ENCODE data around the gene EFEMP1. TPM values are rescaled to one million over a fixed set of nuclear protein-coding genes. Genes with fewer than 3 reads are reported as not detected.

Gene EFEMP1
- total and polyA plus RNA-seq, 10 of the 15 experiments (the other 5 are each of a cell fraction or from before 2014, with no cell fraction given), result 0.27 to 1.2 (median 0.35) TPM; not detected in 6

DNA sequence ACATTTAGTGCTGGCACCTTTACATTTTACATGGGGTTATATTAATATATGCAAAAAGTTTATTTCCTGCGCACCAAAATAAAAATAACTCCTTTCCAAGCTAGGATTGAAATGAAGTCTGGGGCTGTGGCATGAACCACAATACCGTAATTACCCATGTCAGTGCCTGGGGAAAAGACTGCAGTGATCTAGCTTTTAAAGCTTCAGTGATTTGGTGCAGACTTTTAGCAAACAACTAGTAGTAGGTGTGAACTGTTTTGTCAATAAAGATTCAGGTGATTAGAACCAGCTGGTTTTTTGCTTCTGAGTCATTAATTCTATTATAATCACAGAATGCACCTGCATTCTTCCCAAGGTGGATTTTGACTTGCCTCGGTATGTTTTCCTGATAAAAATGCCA lies 21.2 kb downstream of the EFEMP1 start:
- WGBS (ENCODE audit: insufficient coverage, insufficient replicate concordance, low lambda C conversion rate, missing lambda C conversion rate), result 9% methylated on average over 3 of the region's 3 CpGs
- ChIA-PET CTCF (interaction anchor here (1.2 kb wide), 1 partner anchor 131 kb away, joined by 5 read pairs; no protein-coding TSS in a partner anchor), SMC1A (ENCODE audit: uncharacterized antibody, unreplicated experiment) (interaction anchor here (0.9 to 1.3 kb wide), 3 partner anchors 23 to 63 kb away, joined by 3 read pairs; no protein-coding TSS in a partner anchor)

DNA sequence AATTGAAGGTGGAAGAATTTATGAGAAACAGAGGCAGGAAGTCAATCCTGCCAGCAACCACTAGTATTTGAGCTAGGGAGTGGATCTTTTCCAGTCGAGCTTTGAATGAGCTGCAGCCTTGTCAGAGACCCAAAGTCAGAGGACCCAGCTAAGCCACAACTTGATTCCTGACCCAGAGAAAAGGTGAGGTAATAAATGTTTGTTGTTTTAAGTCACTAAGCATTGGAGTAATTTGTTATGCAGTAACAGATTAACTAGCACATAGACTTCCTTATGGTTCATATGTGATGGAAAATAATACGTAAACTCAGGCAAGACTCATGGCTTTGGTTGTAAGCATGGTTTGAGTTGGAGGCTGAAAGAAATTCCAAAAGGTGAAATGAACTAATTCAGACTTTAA lies 21.6 kb downstream of the EFEMP1 start:
- Histone ChIP-seq H3K79me2 (ENCODE audit: control insufficient read depth, insufficient read depth, low read length) (no peaks in the 10 kb centered on the region), H3K27me3 (replicated peaks in 1 of 2; ENCODE audit: control insufficient read depth in 2 of 2, insufficient read depth in 2 of 2, low read length in 1 of 2) (no peaks in the 10 kb centered on the region), H4K20me1 (ENCODE audit: control insufficient read depth, insufficient read depth) (no peaks in the 10 kb centered on the region), H3K4me3 (no peak overlapping the region), H3K36me3 (ENCODE audit: control insufficient read depth in 2 of 2, insufficient read depth in 2 of 2, low read length in 1 of 2) (no peaks in the 10 kb centered on the region), H3K9me3 (replicated peaks; ENCODE audit: control insufficient read depth, insufficient read depth, low read length) (no peaks in the 10 kb centered on the region), H3K4me1 (ENCODE audit: control insufficient read depth, insufficient read depth, low read length) (no peaks in the 10 kb centered on the region), H3K4me2 (ENCODE audit: control insufficient read depth, insufficient read depth) (no peak overlapping the region), H3K27ac (ENCODE audit: control insufficient read depth, insufficient read depth) (no peak overlapping the region), H3K9ac (ENCODE audit: control insufficient read depth, insufficient read depth, low read length) (no peak overlapping the region), H2AFZ (ENCODE audit: control insufficient read depth, low read depth, low read length) (no peak overlapping the region)
- no TSS peak for BruUV-seq (replicated peaks)
- ATAC-seq, result no peak
- intact Hi-C loops (cut with micrococcal nuclease; ENCODE audit: unreplicated experiment), result no loop called here
- no peak for DNase-seq (ENCODE audit: low read depth, low spot score)
- RAD21 ChIA-PET (ENCODE audit: unreplicated experiment), result no interaction called here
- 19% methylated on average over 2 of the region's 2 CpGs for WGBS (ENCODE audit: insufficient coverage, insufficient replicate concordance, low lambda C conversion rate, missing lambda C conversion rate)
- CTCF ChIA-PET, result interaction anchor here (0.8 to 1.2 kb wide), 2 partner anchors 30 to 130 kb away, joined by 3 to 5 read pairs; no protein-coding TSS in a partner anchor
- POLR2A ChIA-PET, result no interaction called here
- FAIRE-seq, result no peak
- SMC1A ChIA-PET (ENCODE audit: uncharacterized antibody, unreplicated experiment), result interaction anchor here (1.1 kb wide), 1 partner anchor 64 kb away, joined by 3 read pairs; no protein-coding TSS in a partner anchor
- in situ Hi-C loops (cut with MboI), result no loop called here
- no peak for TF ChIP-seq STAT1 (conservative IDR thresholded peaks at IDR 0.05)
- no peak for TF ChIP-seq MYB (IDR thresholded peaks at IDR 0.05; ENCODE audit: borderline replicate concordance, low read depth, low read length)
- TF ChIP-seq, protein P1, sequence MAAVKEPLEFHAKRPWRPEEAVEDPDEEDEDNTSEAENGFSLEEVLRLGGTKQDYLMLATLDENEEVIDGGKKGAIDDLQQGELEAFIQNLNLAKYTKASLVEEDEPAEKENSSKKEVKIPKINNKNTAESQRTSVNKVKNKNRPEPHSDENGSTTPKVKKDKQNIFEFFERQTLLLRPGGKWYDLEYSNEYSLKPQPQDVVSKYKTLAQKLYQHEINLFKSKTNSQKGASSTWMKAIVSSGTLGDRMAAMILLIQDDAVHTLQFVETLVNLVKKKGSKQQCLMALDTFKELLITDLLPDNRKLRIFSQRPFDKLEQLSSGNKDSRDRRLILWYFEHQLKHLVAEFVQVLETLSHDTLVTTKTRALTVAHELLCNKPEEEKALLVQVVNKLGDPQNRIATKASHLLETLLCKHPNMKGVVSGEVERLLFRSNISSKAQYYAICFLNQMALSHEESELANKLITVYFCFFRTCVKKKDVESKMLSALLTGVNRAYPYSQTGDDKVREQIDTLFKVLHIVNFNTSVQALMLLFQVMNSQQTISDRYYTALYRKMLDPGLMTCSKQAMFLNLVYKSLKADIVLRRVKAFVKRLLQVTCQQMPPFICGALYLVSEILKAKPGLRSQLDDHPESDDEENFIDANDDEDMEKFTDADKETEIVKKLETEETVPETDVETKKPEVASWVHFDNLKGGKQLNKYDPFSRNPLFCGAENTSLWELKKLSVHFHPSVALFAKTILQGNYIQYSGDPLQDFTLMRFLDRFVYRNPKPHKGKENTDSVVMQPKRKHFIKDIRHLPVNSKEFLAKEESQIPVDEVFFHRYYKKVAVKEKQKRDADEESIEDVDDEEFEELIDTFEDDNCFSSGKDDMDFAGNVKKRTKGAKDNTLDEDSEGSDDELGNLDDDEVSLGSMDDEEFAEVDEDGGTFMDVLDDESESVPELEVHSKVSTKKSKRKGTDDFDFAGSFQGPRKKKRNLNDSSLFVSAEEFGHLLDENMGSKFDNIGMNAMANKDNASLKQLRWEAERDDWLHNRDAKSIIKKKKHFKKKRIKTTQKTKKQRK (IDR thresholded peaks at IDR 0.05; ENCODE audit: low read depth, low read length), result no peak
- no peak for TF ChIP-seq HDAC2 (IDR thresholded peaks at IDR 0.05)
- no peak for TF ChIP-seq ASH2L (IDR thresholded peaks at IDR 0.05; ENCODE audit: borderline replicate concordance, low read depth)
- TF ChIP-seq, protein P2, sequence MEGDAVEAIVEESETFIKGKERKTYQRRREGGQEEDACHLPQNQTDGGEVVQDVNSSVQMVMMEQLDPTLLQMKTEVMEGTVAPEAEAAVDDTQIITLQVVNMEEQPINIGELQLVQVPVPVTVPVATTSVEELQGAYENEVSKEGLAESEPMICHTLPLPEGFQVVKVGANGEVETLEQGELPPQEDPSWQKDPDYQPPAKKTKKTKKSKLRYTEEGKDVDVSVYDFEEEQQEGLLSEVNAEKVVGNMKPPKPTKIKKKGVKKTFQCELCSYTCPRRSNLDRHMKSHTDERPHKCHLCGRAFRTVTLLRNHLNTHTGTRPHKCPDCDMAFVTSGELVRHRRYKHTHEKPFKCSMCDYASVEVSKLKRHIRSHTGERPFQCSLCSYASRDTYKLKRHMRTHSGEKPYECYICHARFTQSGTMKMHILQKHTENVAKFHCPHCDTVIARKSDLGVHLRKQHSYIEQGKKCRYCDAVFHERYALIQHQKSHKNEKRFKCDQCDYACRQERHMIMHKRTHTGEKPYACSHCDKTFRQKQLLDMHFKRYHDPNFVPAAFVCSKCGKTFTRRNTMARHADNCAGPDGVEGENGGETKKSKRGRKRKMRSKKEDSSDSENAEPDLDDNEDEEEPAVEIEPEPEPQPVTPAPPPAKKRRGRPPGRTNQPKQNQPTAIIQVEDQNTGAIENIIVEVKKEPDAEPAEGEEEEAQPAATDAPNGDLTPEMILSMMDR (IDR thresholded peaks at IDR 0.05 in 2 of 3, conservative IDR thresholded peaks at IDR 0.05 in 1 of 3; ENCODE audit: control insufficient read depth in 2 of 3, extremely low read depth in 1 of 3, insufficient read depth in 1 of 3, low read depth in 3 of 3, low read length in 3 of 3), result no peak
- no peak for TF ChIP-seq IKZF1 (conservative IDR thresholded peaks at IDR 0.05)
- no peak for TF ChIP-seq BMI1 (IDR thresholded peaks at IDR 0.05; ENCODE audit: borderline replicate concordance)
- TF ChIP-seq KDM1A (IDR thresholded peaks at IDR 0.05; ENCODE audit: borderline replicate concordance), result no peak

More for the DNA sequence above, 21.2 kb downstream of the EFEMP1 start:
- Histone ChIP-seq H3K4me3 (no peak overlapping the region), H3K4me2 (ENCODE audit: control insufficient read depth, insufficient read depth) (no peak overlapping the region), H3K4me1 (ENCODE audit: control insufficient read depth, insufficient read depth, low read length) (no peaks in the 10 kb centered on the region), H2AFZ (ENCODE audit: control insufficient read depth, low read depth, low read length) (no peak overlapping the region), H4K20me1 (ENCODE audit: control insufficient read depth, insufficient read depth) (no peaks in the 10 kb centered on the region), H3K27me3 (replicated peaks in 1 of 2; ENCODE audit: control insufficient read depth in 2 of 2, insufficient read depth in 2 of 2, low read length in 1 of 2) (no peaks in the 10 kb centered on the region), H3K36me3 (ENCODE audit: control insufficient read depth in 2 of 2, insufficient read depth in 2 of 2, low read length in 1 of 2) (no peaks in the 10 kb centered on the region), H3K9ac (ENCODE audit: control insufficient read depth, insufficient read depth, low read length) (no peak overlapping the region), H3K9me3 (replicated peaks; ENCODE audit: control insufficient read depth, insufficient read depth, low read length) (no peaks in the 10 kb centered on the region), H3K79me2 (ENCODE audit: control insufficient read depth, insufficient read depth, low read length) (no peaks in the 10 kb centered on the region), H3K27ac (ENCODE audit: control insufficient read depth, insufficient read depth) (no peak overlapping the region)
- FAIRE-seq (no peak), ATAC-seq (no peak), DNase-seq (ENCODE audit: low read depth, low spot score) (no peak)
- TF ChIP-seq KLF5 (IDR thresholded peaks at IDR 0.05; ENCODE audit: partially characterized antibody), result no peak
- TF ChIP-seq, protein P3, sequence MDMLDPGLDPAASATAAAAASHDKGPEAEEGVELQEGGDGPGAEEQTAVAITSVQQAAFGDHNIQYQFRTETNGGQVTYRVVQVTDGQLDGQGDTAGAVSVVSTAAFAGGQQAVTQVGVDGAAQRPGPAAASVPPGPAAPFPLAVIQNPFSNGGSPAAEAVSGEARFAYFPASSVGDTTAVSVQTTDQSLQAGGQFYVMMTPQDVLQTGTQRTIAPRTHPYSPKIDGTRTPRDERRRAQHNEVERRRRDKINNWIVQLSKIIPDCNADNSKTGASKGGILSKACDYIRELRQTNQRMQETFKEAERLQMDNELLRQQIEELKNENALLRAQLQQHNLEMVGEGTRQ (IDR thresholded peaks at IDR 0.05; ENCODE audit: borderline replicate concordance, low read depth, low read length), result no peak
- TF ChIP-seq BACH1 (IDR thresholded peaks at IDR 0.05; ENCODE audit: borderline replicate concordance), result no peak
- BruUV-seq (replicated peaks), result no TSS peak
- POLR2A ChIA-PET, result no interaction called here
- RAD21 ChIA-PET (ENCODE audit: unreplicated experiment), result no interaction called here
- intact Hi-C loops (cut with micrococcal nuclease; ENCODE audit: unreplicated experiment), result no loop called here
- in situ Hi-C loops (cut with MboI), result no loop called here
